Pancreas (tissue), 10 donors: ENCODE measurements around the gene RASGEF1B. TPM values are rescaled to one million over a fixed set of nuclear protein-coding genes. Genes with fewer than 3 reads are reported as not detected.

Source experiments
- ATAC-seq, 4 donors: fragments of 200-7000 bp; cut with Tn5 transposase; one replicate each; pipeline versions ENCODE4 v1.8.0 to v1.9.1; 2020; ENCODE audit warnings: mild to moderate bottlenecking in 4 of 4, moderate library complexity in 4 of 4
- DNase-seq, 6 donors: peaks; one replicate each; pipeline ENCODE4 v3.0.0-alpha.2; 2020
- FAIRE-seq: peaks from 2 replicates; lab custom pipeline; 2012; peaks lifted over from hg19 to GRCh38; lab: Jason Lieb, UNC
- H3K27ac ChIP-seq, 4 donors: fragments of 200-600 bp; sonication (generic); 1 replicate in 3 of 4; 2 replicates in 1 of 4; pipeline versions ENCODE4 v1.5.0 to v1.8.0; 2020
- H3K27me3 ChIP-seq, 4 donors: fragments of 200-600 bp; one replicate each; pipeline ENCODE4 v1.8.0; 2021
- H3K36me3 ChIP-seq, 3 donors: fragments of 200-600 bp; sonication (generic) in 1 of 3; one replicate each; pipeline versions ENCODE4 v1.5.0 to v1.8.0; 2020 to 2021
- H3K4me1 ChIP-seq, 3 donors: fragments of 200-600 bp; one replicate each; pipeline ENCODE4 v1.8.0; 2021
- H3K4me3 ChIP-seq, 4 donors: fragments of 200-600 bp; sonication (generic) in 2 of 4; one replicate each; pipeline versions ENCODE4 v1.5.0 to v1.8.0; 2020 to 2021
- H3K9me3 ChIP-seq, 4 donors: fragments of 200-600 bp; one replicate each; pipeline ENCODE4 v1.8.0; 2021
- CTCF ChIP-seq, 4 donors: fragments of 200-600 bp; sonication (generic) in 3 of 4; IDR thresholded peaks; one replicate each; pipeline versions ENCODE4 v1.5.0 to v1.8.0; 2021; ENCODE audit warnings: antibody characterized with exemption in 4 of 4
- WGBS, 2 donors: extraction: QIAGEN DNeasy Blood & Tissue Kit; methylation state at CpG; one replicate each; pipeline ENCODE4 v1.1.7; 2013; 5-methylcytosine and 5-hydroxymethylcytosine counted together
- intact Hi-C, 3 donors: fragments of 100-400 bp; cut with DNase I; formaldehyde crosslinking; loops; one replicate each; pipeline versions ENCODE4 v1.11.1 to v1.14.2; 2022
- polyA plus RNA-seq, 2 donors: library from polyadenylated mRNA; stranded (reverse); fragments of 200-250 nt; gene quantifications; one replicate each; pipeline ENCODE4 v1.2.3, GENCODE V29; 2013
- total RNA-seq, 6 donors: library from RNA; stranded (reverse); fragmentation: NEBNext Ultra II Directional in 4 of 6; extraction: Animal tissue kit (Norgen Biotek cat#: 25700) in 4 of 6; gene quantifications; one replicate each; pipeline versions ENCODE4 v1.2.1 to v1.2.4, GENCODE V29; 2021 to 2023
- donor health status: healthy with polysubstance abuse.
- donor health status: DM: no; HTN: no; CAD: no; lungs with moderate emphysema.
- donor health status: DM: no; HTN: no; CAD: no.
- donor health status: control.
- donor health status: control.
- donor health status: Bipolar disorder and iron deficiency.
- donor health status: DM: yes; HTN: yes; CAD: no.
- donor health status: DM: no; HTN: no; CAD: no.
- donor health status: DM: no; HTN: no; CAD: no.
- donor health status: DM: yes; HTN: yes; CAD: no.

RASGEF1B gene
- total and polyA plus RNA-seq, 8 donors, result 1.4 to 8.2 (median 3.4) TPM

DNA sequence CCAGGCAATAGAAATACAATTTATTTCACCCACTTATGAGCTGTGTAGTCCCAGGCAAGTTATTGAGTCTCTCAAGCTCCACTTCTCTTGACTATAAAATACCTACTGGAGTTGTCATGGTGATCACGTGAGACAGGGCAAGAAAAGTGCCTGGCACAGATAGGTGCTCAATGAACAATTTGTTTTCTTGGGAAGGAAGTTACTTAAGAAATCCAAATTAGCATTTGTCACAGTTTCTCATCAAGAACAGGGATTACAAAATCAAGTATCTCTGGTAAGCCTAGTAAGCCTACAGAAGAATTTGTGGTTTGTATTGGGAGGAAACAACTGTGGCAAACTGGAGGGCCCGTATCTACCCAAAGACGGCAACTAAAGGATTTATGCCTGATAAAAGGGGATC, 37.5 kb upstream of the RASGEF1B start:
- peak in 1 of 4 donors; percentile 26 for ATAC-seq

DNA sequence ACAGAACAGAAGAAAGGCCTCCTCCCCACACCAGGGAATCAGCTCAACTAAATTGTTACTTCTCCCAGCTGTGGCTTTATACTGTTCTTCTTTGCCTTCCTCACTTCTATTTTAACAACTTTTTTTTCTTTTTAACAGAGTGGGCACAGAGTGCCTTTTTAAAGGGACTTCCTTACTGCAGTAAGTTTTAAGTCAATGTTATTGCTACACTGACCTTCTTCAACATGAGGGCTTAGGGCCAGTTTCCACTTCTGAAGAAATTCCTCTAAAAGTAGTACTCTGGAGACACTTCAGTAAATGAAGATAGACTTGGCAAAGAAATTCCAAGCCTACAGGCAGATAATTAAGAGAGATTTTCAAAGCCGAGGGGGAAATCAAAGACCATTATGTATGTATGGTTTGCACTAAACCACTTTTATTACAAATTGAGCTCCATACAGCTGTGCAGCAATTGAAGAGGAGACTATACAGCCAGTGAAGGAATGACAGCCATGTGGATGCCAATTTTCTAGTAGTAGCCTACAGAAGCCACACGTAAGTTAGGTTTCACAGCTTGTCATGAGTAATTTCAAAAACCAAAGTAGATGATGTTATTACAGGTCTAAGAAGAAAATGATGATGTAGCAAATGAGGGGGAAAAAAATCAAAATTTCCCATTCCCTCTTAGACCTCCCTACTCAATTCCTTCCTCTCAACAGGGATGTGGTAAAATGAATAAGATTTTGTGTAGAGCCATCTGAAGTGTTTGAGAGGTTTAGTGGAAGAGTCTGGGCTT, 36.9 kb upstream of the RASGEF1B start:
- H3K27ac ChIP-seq, result no peak overlapping the region
- no peak for TF ChIP-seq CTCF (IDR thresholded peaks at IDR 0.05)

More for the DNA sequence above, 37.5 kb upstream of the RASGEF1B start:
- WGBS, 2 donors, result 82 to 85% methylated on average over 3 of the region's 3 CpGs
- Histone ChIP-seq H3K36me3 (no peaks in the 10 kb centered on the region), H3K27ac (no peak overlapping the region), H3K4me1 (no peaks in the 10 kb centered on the region), H3K4me3 (no peak overlapping the region), H3K27me3 (no peaks in the 10 kb centered on the region), H3K9me3 (no peaks in the 10 kb centered on the region)
- intact Hi-C loops, result no loop called here
- DNase-seq, result no peak
- no peak for FAIRE-seq
- TF ChIP-seq CTCF (IDR thresholded peaks at IDR 0.05), result no peak

DNA sequence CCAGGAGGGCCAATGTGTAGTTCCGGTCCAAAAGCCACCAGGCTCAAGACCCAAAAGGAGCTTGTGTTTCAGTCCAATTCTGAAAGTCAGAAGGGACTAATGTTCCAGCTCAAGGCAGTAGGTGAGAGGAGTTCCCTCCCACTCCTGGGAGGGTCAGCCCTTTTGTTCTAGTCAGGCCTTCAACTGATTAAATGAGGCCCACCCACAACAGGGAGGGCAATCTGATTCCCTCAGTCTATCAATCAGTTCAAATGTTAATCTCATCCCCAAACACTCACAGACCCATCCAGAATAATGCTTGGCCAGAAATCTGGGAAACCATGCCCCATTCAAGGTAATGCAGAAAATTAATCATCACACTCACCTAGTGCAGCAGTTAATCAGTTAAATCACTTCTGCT, 35.8 kb upstream of the RASGEF1B start:
- DNase-seq, result no peak
- intact Hi-C loops, result no loop called here

More for the DNA sequence above, 36.9 kb upstream of the RASGEF1B start:
- H3K9me3 ChIP-seq, result no peaks in the 10 kb centered on the region
- WGBS, 2 donors, result 77 to 79% methylated on average over 2 of the region's 2 CpGs
- ATAC-seq (no peak), DNase-seq (no peak), FAIRE-seq (no peak)
- H3K36me3 ChIP-seq, result no peaks in the 10 kb centered on the region
- no peak overlapping the region for H3K4me3 ChIP-seq
- no peaks in the 10 kb centered on the region for H3K27me3 ChIP-seq
- intact Hi-C loops, result no loop called here
- H3K4me1 ChIP-seq, result no peaks in the 10 kb centered on the region

GRCh38 chr4:81506731-81507130, 35.0 kb upstream of the RASGEF1B start:
- no peak overlapping the region for H3K4me3 ChIP-seq
- FAIRE-seq (no peak), ATAC-seq (no peak), DNase-seq (no peak)
- H3K27me3 ChIP-seq, result no peaks in the 10 kb centered on the region
- WGBS, 2 donors, result 80 to 86% methylated on average over 2 of the region's 2 CpGs
- no peaks in the 10 kb centered on the region for H3K4me1 ChIP-seq
- no peak for TF ChIP-seq CTCF (IDR thresholded peaks at IDR 0.05)
- intact Hi-C loops, result no loop called here
- H3K36me3 ChIP-seq, result no peaks in the 10 kb centered on the region
- no peak overlapping the region for H3K27ac ChIP-seq
- no peaks in the 10 kb centered on the region for H3K9me3 ChIP-seq

More for the DNA sequence above, 35.8 kb upstream of the RASGEF1B start:
- no peaks in the 10 kb centered on the region for H3K9me3 ChIP-seq
- H3K4me3 ChIP-seq, result no peak overlapping the region
- H3K36me3 ChIP-seq, result no peaks in the 10 kb centered on the region
- ATAC-seq (no peak), FAIRE-seq (no peak)
- no peak for TF ChIP-seq CTCF (IDR thresholded peaks at IDR 0.05)
- H3K27ac ChIP-seq, result no peak overlapping the region
- WGBS, 2 donors, result 95 to 96% methylated on average over 1 of the region's 1 CpG
- H3K4me1 ChIP-seq, result no peaks in the 10 kb centered on the region
- H3K27me3 ChIP-seq, result no peaks in the 10 kb centered on the region

GRCh38 chr4:81505726-81506125, 34.0 kb upstream of the RASGEF1B start:
- no peak for TF ChIP-seq CTCF (IDR thresholded peaks at IDR 0.05)
- Histone ChIP-seq H3K4me1 (no peaks in the 10 kb centered on the region), H3K36me3 (no peaks in the 10 kb centered on the region), H3K27me3 (no peaks in the 10 kb centered on the region), H3K4me3 (no peak overlapping the region), H3K27ac (peak overlapping the region in 2 of 4 donors; percentile 44 to 52), H3K9me3 (no peaks in the 10 kb centered on the region)
- WGBS, 2 donors, result 34 to 35% methylated on average over 2 of the region's 2 CpGs
- no peak for DNase-seq
- intact Hi-C loops, result no loop called here
- FAIRE-seq, result no peak
- ATAC-seq, result peak in 2 of 4 donors; percentile 18 to 28
